ENCODE results near the gene CNTN4. TPM values are rescaled to one million over a fixed set of nuclear protein-coding genes. Genes with fewer than 3 reads are reported as not detected.
"Not testable (repeated sequence)": the region's sequence is repeated elsewhere in the genome, so short reads cannot be mapped to it uniquely, and the experiment has no call there.

Gene CNTN4
- total and polyA plus RNA-seq, 4 donors = 1.5 to 30.7 (median 5.7) TPM

- ATAC-seq (ENCODE audit: insufficient read depth, low FRiP score) (no peak), DNase-seq (no peak)
- WGBS, 2 donors = 55 to 69% methylated on average over 1 of the region's 1 CpG
- no peaks in the 10 kb centered on the region for H3K9me3 ChIP-seq (ENCODE audit: control insufficient read depth in 4 of 4, insufficient read depth in 3 of 4, low read length in 3 of 4)
- TF ChIP-seq CTCF (IDR thresholded peaks at IDR 0.05; ENCODE audit: control extremely low read depth, extremely low read depth) = no peak
- H3K27me3 ChIP-seq (ENCODE audit: control insufficient read depth in 3 of 3, insufficient read depth in 3 of 3, low read length in 2 of 3) = no peaks in the 10 kb centered on the region
- no peak overlapping the region for H3K27ac ChIP-seq (ENCODE audit: low read depth in 1 of 2, low read length in 1 of 2)
- no peak overlapping the region for H3K9ac ChIP-seq (ENCODE audit: insufficient read depth in 1 of 2, low read length in 2 of 2)
- no peaks in the 10 kb centered on the region for H3K4me1 ChIP-seq (ENCODE audit: control insufficient read depth in 5 of 5, insufficient read depth in 5 of 5, low read length in 5 of 5)
- no peak overlapping the region for H3K4me3 ChIP-seq
- H3K36me3 ChIP-seq (ENCODE audit: control insufficient read depth in 4 of 4, insufficient read depth in 4 of 4, low read length in 4 of 4) = no peaks in the 10 kb centered on the region
Measured at GRCh38 chr3:2807514-2807913, 708.8 kb downstream of the CNTN4 start.

- no peak for TF ChIP-seq CTCF (IDR thresholded peaks at IDR 0.05; ENCODE audit: control extremely low read depth, extremely low read depth)
- DNase-seq (peak; percentile 26 to 59 (median 27)), ATAC-seq (ENCODE audit: insufficient read depth, low FRiP score) (no peak)
- Histone ChIP-seq H3K9ac (ENCODE audit: insufficient read depth in 1 of 2, low read length in 2 of 2) (no peak overlapping the region), H3K36me3 (ENCODE audit: control insufficient read depth in 4 of 4, insufficient read depth in 4 of 4, low read length in 4 of 4) (no peaks in the 10 kb centered on the region), H3K27me3 (ENCODE audit: control insufficient read depth in 3 of 3, insufficient read depth in 3 of 3, low read length in 2 of 3) (no peaks in the 10 kb centered on the region), H3K9me3 (ENCODE audit: control insufficient read depth in 4 of 4, insufficient read depth in 3 of 4, low read length in 3 of 4) (no peaks in the 10 kb centered on the region), H3K4me1 (ENCODE audit: control insufficient read depth in 5 of 5, insufficient read depth in 5 of 5, low read length in 5 of 5) (no peaks in the 10 kb centered on the region), H3K4me3 (no peak overlapping the region), H3K27ac (ENCODE audit: low read depth in 1 of 2, low read length in 1 of 2) (no peak overlapping the region)
- WGBS, 2 donors = 67 to 79% methylated on average over 1 of the region's 1 CpG
Measured at GRCh38 chr3:2810723-2811122, 712.1 kb downstream of the CNTN4 start.

- DNase-seq (no peak), ATAC-seq (ENCODE audit: insufficient read depth, low FRiP score) (no peak)
- Histone ChIP-seq H3K4me3 (no peak overlapping the region), H3K27me3 (ENCODE audit: control insufficient read depth in 3 of 3, insufficient read depth in 3 of 3, low read length in 2 of 3) (no peaks in the 10 kb centered on the region), H3K36me3 (ENCODE audit: control insufficient read depth in 4 of 4, insufficient read depth in 4 of 4, low read length in 4 of 4) (no peaks in the 10 kb centered on the region), H3K9ac (ENCODE audit: insufficient read depth in 1 of 2, low read length in 2 of 2) (no peak overlapping the region), H3K27ac (ENCODE audit: low read depth in 1 of 2, low read length in 1 of 2) (no peak overlapping the region), H3K9me3 (ENCODE audit: control insufficient read depth in 4 of 4, insufficient read depth in 3 of 4, low read length in 3 of 4) (no peaks in the 10 kb centered on the region), H3K4me1 (ENCODE audit: control insufficient read depth in 5 of 5, insufficient read depth in 5 of 5, low read length in 5 of 5) (no peaks in the 10 kb centered on the region)
- no peak for TF ChIP-seq CTCF (IDR thresholded peaks at IDR 0.05; ENCODE audit: control extremely low read depth, extremely low read depth)
- WGBS, 2 donors = 89 to 91% methylated on average over 4 of the region's 4 CpGs
Measured at GRCh38 chr3:2819571-2819970, 720.9 kb downstream of the CNTN4 start.

GRCh38 chr3:2820982-2821381, 722.3 kb downstream of the CNTN4 start:
- not testable (repeated sequence) for H3K4me1 ChIP-seq (ENCODE audit: control insufficient read depth in 5 of 5, insufficient read depth in 5 of 5, low read length in 5 of 5); H3K9me3 ChIP-seq (ENCODE audit: control insufficient read depth in 4 of 4, insufficient read depth in 3 of 4, low read length in 3 of 4); H3K27ac ChIP-seq (ENCODE audit: low read depth in 1 of 2, low read length in 1 of 2); H3K27me3 ChIP-seq (ENCODE audit: control insufficient read depth in 3 of 3, insufficient read depth in 3 of 3, low read length in 2 of 3); H3K4me3 ChIP-seq; DNase-seq; H3K9ac ChIP-seq (ENCODE audit: insufficient read depth in 1 of 2, low read length in 2 of 2); H3K36me3 ChIP-seq (ENCODE audit: control insufficient read depth in 4 of 4, insufficient read depth in 4 of 4, low read length in 4 of 4); ATAC-seq (ENCODE audit: insufficient read depth, low FRiP score)
- 84 to 85% methylated on average over 5 of the region's 5 CpGs for WGBS, 2 donors
